Measurements from ENCODE around the gene ABCB11. TPM values are rescaled to one million over a fixed set of nuclear protein-coding genes. Genes with fewer than 3 reads are reported as not detected.

The ABCB11 gene
- total and polyA plus RNA-seq, 2 donors (not counting 1 experiment from before 2014, with no cell fraction given): not detected

- POLR2A ChIA-PET: no interaction called here
- no CpG with 5 or more reads among the region's 1 CpG for WGBS (ENCODE audit: insufficient coverage)
Measured at GRCh38 chr2:168988755-168989154, 42.4 kb downstream of the ABCB11 start.

GRCh38 chr2:168986398-168986943 lies 44.7 kb downstream of the ABCB11 start:
- Histone ChIP-seq H2AFZ (ENCODE audit: insufficient read depth, low read depth, low read length, poor library complexity, severe bottlenecking) (no peak overlapping the region), H3K4me2 (replicated peaks; ENCODE audit: low read depth, low read length, poor library complexity, severe bottlenecking) (no peak overlapping the region), H3K4me1 (ENCODE audit: control insufficient read depth in 2 of 2, insufficient read depth in 2 of 2, low read length in 2 of 2) (no peaks in the 10 kb centered on the region), H3K4me3 (ENCODE audit: control extremely low read depth in 1 of 5, extremely low read depth in 1 of 5, insufficient read depth in 1 of 5, low read depth in 2 of 5, low read length in 4 of 5) (no peak overlapping the region), H3K36me3 (replicated peaks in 1 of 2; ENCODE audit: control extremely low read depth in 1 of 2, control insufficient read depth in 1 of 2, extremely low read depth in 1 of 2, insufficient read depth in 2 of 2, low read length in 1 of 2) (no peaks in the 10 kb centered on the region), H3K27me3 (replicated peaks in 1 of 4; ENCODE audit: control extremely low read depth in 1 of 4, control insufficient read depth in 3 of 4, insufficient read depth in 4 of 4, low read length in 3 of 4) (no peaks in the 10 kb centered on the region), H3K9ac (ENCODE audit: low read length) (no peak overlapping the region), H3K27ac (ENCODE audit: low read length in 2 of 2) (no peak overlapping the region), H3K9me3 (ENCODE audit: control extremely low read depth in 1 of 3, control insufficient read depth in 2 of 3, insufficient read depth in 1 of 3, low read length in 2 of 3) (peaks cover 0 to 2% (median 0%) of the 10 kb centered on the region in 3 donors), H4K20me1 (ENCODE audit: control insufficient read depth, insufficient read depth, low read length, poor library complexity, severe bottlenecking) (no peaks in the 10 kb centered on the region), H3K79me2 (ENCODE audit: control insufficient read depth, insufficient read depth, low read length) (no peaks in the 10 kb centered on the region)
- no peak overlapping the region for H3K4me3 Mint-ChIP-seq
- H3K27me3 Mint-ChIP-seq: no peaks in the 10 kb centered on the region
- ATAC-seq (ENCODE audit: low read depth) (no peak), DNase-seq (no peak)
- ChIA-PET POLR2A (no interaction called here), CTCF (no interaction called here)
- no peaks in the 10 kb centered on the region for H3K4me1 Mint-ChIP-seq
- H3K9me3 Mint-ChIP-seq (ENCODE audit: insufficient read depth): peaks cover 4% of the 10 kb centered on the region
- no peak overlapping the region for H3K27ac Mint-ChIP-seq
- intact Hi-C loops (cut with micrococcal nuclease): no loop called here
- no CpG with 5 or more reads among the region's 2 CpGs for WGBS (ENCODE audit: insufficient coverage)
- TF ChIP-seq CTCF (IDR thresholded peaks at IDR 0.05) (no peak), EZH2 (IDR thresholded peaks at IDR 0.05; ENCODE audit: borderline replicate concordance, insufficient read depth, low read depth, low read length, poor library complexity, severe bottlenecking) (no peak)

More at GRCh38 chr2:168988755-168989154, 42.4 kb downstream of the ABCB11 start:
- Mint-ChIP-seq H3K4me1 (no peaks in the 10 kb centered on the region), H3K4me3 (no peak overlapping the region), H3K27ac (no peak overlapping the region), H3K9me3 (ENCODE audit: insufficient read depth) (peaks cover 4% of the 10 kb centered on the region), H3K27me3 (no peaks in the 10 kb centered on the region)
- no peaks in the 10 kb centered on the region for H3K36me3 ChIP-seq (replicated peaks in 1 of 2; ENCODE audit: control extremely low read depth in 1 of 2, control insufficient read depth in 1 of 2, extremely low read depth in 1 of 2, insufficient read depth in 2 of 2, low read length in 1 of 2)
- H2AFZ ChIP-seq (ENCODE audit: insufficient read depth, low read depth, low read length, poor library complexity, severe bottlenecking): no peak overlapping the region
- H3K79me2 ChIP-seq (ENCODE audit: control insufficient read depth, insufficient read depth, low read length): no peaks in the 10 kb centered on the region
- H3K4me1 ChIP-seq (ENCODE audit: control insufficient read depth in 2 of 2, insufficient read depth in 2 of 2, low read length in 2 of 2): no peaks in the 10 kb centered on the region
- CTCF ChIA-PET: interaction anchor here (1.0 kb wide), 1 partner anchor 14 kb away, joined by 3 read pairs; no protein-coding TSS in a partner anchor
- H3K9me3 ChIP-seq (ENCODE audit: control extremely low read depth in 1 of 3, control insufficient read depth in 2 of 3, insufficient read depth in 1 of 3, low read length in 2 of 3): peaks cover 0 to 2% (median 0%) of the 10 kb centered on the region in 3 donors
- no peaks in the 10 kb centered on the region for H3K27me3 ChIP-seq (replicated peaks in 1 of 4; ENCODE audit: control extremely low read depth in 1 of 4, control insufficient read depth in 3 of 4, insufficient read depth in 4 of 4, low read length in 3 of 4)
- H3K9ac ChIP-seq (ENCODE audit: low read length): no peak overlapping the region
- intact Hi-C loops (cut with micrococcal nuclease): no loop called here
- no peak for ATAC-seq (ENCODE audit: low read depth)
- H3K27ac ChIP-seq (ENCODE audit: low read length in 2 of 2): no peak overlapping the region
- no peaks in the 10 kb centered on the region for H4K20me1 ChIP-seq (ENCODE audit: control insufficient read depth, insufficient read depth, low read length, poor library complexity, severe bottlenecking)
- no peak for DNase-seq
- no peak overlapping the region for H3K4me2 ChIP-seq (replicated peaks; ENCODE audit: low read depth, low read length, poor library complexity, severe bottlenecking)
- no peak for TF ChIP-seq EZH2 (IDR thresholded peaks at IDR 0.05; ENCODE audit: borderline replicate concordance, insufficient read depth, low read depth, low read length, poor library complexity, severe bottlenecking)
- no peak overlapping the region for H3K4me3 ChIP-seq (ENCODE audit: control extremely low read depth in 1 of 5, extremely low read depth in 1 of 5, insufficient read depth in 1 of 5, low read depth in 2 of 5, low read length in 4 of 5)
